ENCODE measurements around the gene CYP4B1.
"Not testable (repeated sequence)": the region's sequence is repeated elsewhere in the genome, so short reads cannot be mapped to it uniquely, and the experiment has no call there.

Gene CYP4B1

GRCh38 chr1:46817814-46818213 is 19.0 kb downstream of the CYP4B1 start:
- no peak for DNase-seq

GRCh38 chr1:46818591-46818990 is 19.7 kb downstream of the CYP4B1 start:
- DNase-seq = no peak

GRCh38 chr1:46819335-46819734 is 20.5 kb downstream of the CYP4B1 start:
- no peak for DNase-seq

GRCh38 chr1:46820076-46820475 is 21.2 kb downstream of the CYP4B1 start:
- no peak for DNase-seq

- no peak for DNase-seq
These were observed 21.8 kb downstream of the CYP4B1 start for GRCh38 chr1:46820560-46821060.

- DNase-seq = no peak
These were observed 23.5 kb downstream of the CYP4B1 start for GRCh38 chr1:46822248-46822826.

GRCh38 chr1:46823151-46823550 is 24.3 kb downstream of the CYP4B1 start:
- DNase-seq = no peak

- not testable (repeated sequence) for DNase-seq
These were observed 28.0 kb downstream of the CYP4B1 start for GRCh38 chr1:46826892-46827291.

GRCh38 chr1:46830665-46831322 is 31.9 kb downstream of the CYP4B1 start:
- DNase-seq = no peak

GRCh38 chr1:46835469-46835868 is 36.6 kb downstream of the CYP4B1 start:
- DNase-seq = not testable (repeated sequence)

GRCh38 chr1:46846386-46846785 is 47.5 kb downstream of the CYP4B1 start:
- not testable (repeated sequence) for DNase-seq

- DNase-seq = not testable (repeated sequence)
These were observed 58.8 kb downstream of the CYP4B1 start for GRCh38 chr1:46857660-46858065.

GRCh38 chr1:46862348-46862747 is 63.5 kb downstream of the CYP4B1 start:
- no peak for DNase-seq
